Measurements from ENCODE around the gene RNGTT. TPM values are rescaled to one million over a fixed set of nuclear protein-coding genes. Genes with fewer than 3 reads are reported as not detected.

Gene RNGTT
- total and polyA plus RNA-seq, 2 donors, result 11.2 to 23.2 TPM

GRCh38 chr6:88561034-88561953 lies 402.1 kb downstream of the RNGTT start:
- Histone ChIP-seq H3K27ac (ENCODE audit: low read depth in 1 of 2, low read length in 1 of 2) (no peak overlapping the region), H3K27me3 (ENCODE audit: control insufficient read depth in 2 of 2, insufficient read depth in 1 of 2, low read length in 1 of 2) (no peaks in the 10 kb centered on the region), H3K9me3 (ENCODE audit: control insufficient read depth in 2 of 2, insufficient read depth in 1 of 2, low read length in 1 of 2) (no peaks in the 10 kb centered on the region), H3K4me1 (ENCODE audit: control insufficient read depth in 2 of 2, insufficient read depth in 2 of 2, low read length in 2 of 2) (no peaks in the 10 kb centered on the region), H3K4me3 (ENCODE audit: low read length in 2 of 2) (no peak overlapping the region), H3K36me3 (ENCODE audit: control insufficient read depth in 2 of 2, insufficient read depth in 2 of 2, low read length in 1 of 2) (no peaks in the 10 kb centered on the region)
- 42% methylated on average over 10 of the region's 10 CpGs for WGBS
- no peak for DNase-seq (ENCODE audit: low read depth in 6 of 9, low spot score in 9 of 9)

Other genes with a start within 250 kb of the RNGTT start
- gene PNRC1, start 117.1 kb upstream of the RNGTT start, total RNA-seq, result 114 TPM
- 230 TPM for gene PNRC1, start 117.1 kb upstream of the RNGTT start, polyA plus RNA-seq
- gene SRSF12, start 154.5 kb upstream of the RNGTT start, total RNA-seq, result 0.71 TPM
- 1.2 TPM for gene SRSF12, start 154.5 kb upstream of the RNGTT start, polyA plus RNA-seq
- 19.2 TPM for gene PM20D2, start 182.4 kb upstream of the RNGTT start, total RNA-seq
- 17.2 TPM for gene PM20D2, start 182.4 kb upstream of the RNGTT start, polyA plus RNA-seq

Measured in thymus (tissue), 11 donors.